CD4-positive, alpha-beta T cell (primary cell): ENCODE results near the gene SMAD3. TPM values are rescaled to one million over a fixed set of nuclear protein-coding genes. Genes with fewer than 3 reads are reported as not detected.
A peak's percentile ranks its signal among the peaks of the same experiment; 100 is the strongest.

Experiments used
- ATAC-seq: fragments of 200-7000 bp; cut with Tn5 transposase; one replicate; pipeline ENCODE4 v1.10.0; 2022; ENCODE audit warnings: mild to moderate bottlenecking; ENCODE audit not compliant: poor library complexity
- CTCF ChIA-PET: fragments of 350-600 bp; sonication (Branson Sonifier 250); formaldehyde crosslinking; loops from one replicate; lab custom pipeline; 2021; ENCODE audit warnings: antibody characterized with exemption, inconsistent platforms; lab: Charles Lee
- POLR2A ChIA-PET: fragments of 350-600 bp; sonication (Branson Sonifier 250); formaldehyde crosslinking; loops from one replicate; lab custom pipeline; 2021; ENCODE audit warnings: antibody characterized with exemption, inconsistent platforms; lab: Charles Lee
- DNase-seq, 14 experiments: peaks; one replicate each; pipeline ENCODE4 v3.0.0-alpha.2; 2013 to 2020; ENCODE audit warnings: mixed read lengths in 2 of 14
- H3K27ac ChIP-seq, 2 donors: one replicate each; pipeline versions ENCODE4 v1.5.1 to v1.7.0; 2013; ENCODE audit warnings: low read length in 2 of 2, low read depth in 1 of 2, mild to moderate bottlenecking in 1 of 2
- H3K27me3 ChIP-seq, 2 experiments: 1 replicate in 1 of 2; 2 replicates in 1 of 2; pipeline versions ENCODE4 v1.6.1 to v1.7.0; 2013; ENCODE audit warnings: low read length in 2 of 2, control low read depth in 1 of 2, mild to moderate bottlenecking in 1 of 2, moderate library complexity in 1 of 2; ENCODE audit not compliant: insufficient read depth in 2 of 2, control insufficient read depth in 1 of 2
- H3K36me3 ChIP-seq: one replicate; pipeline ENCODE4 v1.6.1; 2013; ENCODE audit warnings: low read length, control low read depth; ENCODE audit not compliant: insufficient read depth
- H3K4me1 ChIP-seq: one replicate; pipeline ENCODE4 v1.6.1; 2013; ENCODE audit warnings: low read length, control low read depth; ENCODE audit not compliant: insufficient read depth
- H3K4me3 ChIP-seq: one replicate; pipeline ENCODE4 v1.5.1; 2013; ENCODE audit warnings: mild to moderate bottlenecking, low read length, moderate library complexity
- H3K9me3 ChIP-seq, 2 experiments: 1 replicate in 1 of 2; 2 replicates in 1 of 2; pipeline versions ENCODE4 v1.6.1 to v1.7.0; 2013; ENCODE audit warnings: low read length in 2 of 2, mild to moderate bottlenecking in 2 of 2, control low read depth in 1 of 2, moderate library complexity in 1 of 2; ENCODE audit not compliant: control insufficient read depth in 1 of 2, insufficient read depth in 1 of 2
- H3K27ac Mint-ChIP-seq: one replicate; pipeline ENCODE4 v1.8.0; 2020; ENCODE audit warnings: mixed read lengths
- H3K27me3 Mint-ChIP-seq: one replicate; pipeline ENCODE4 v1.8.0; 2021; ENCODE audit warnings: mixed read lengths
- H3K36me3 Mint-ChIP-seq: one replicate; pipeline ENCODE4 v1.8.0; 2021; ENCODE audit warnings: low read depth, mixed read lengths
- H3K4me1 Mint-ChIP-seq: one replicate; pipeline ENCODE4 v1.8.0; 2021; ENCODE audit warnings: low read depth, mixed read lengths
- H3K4me3 Mint-ChIP-seq: one replicate; pipeline ENCODE4 v1.8.0; 2020; ENCODE audit warnings: mild to moderate bottlenecking, mixed read lengths
- H3K9me3 Mint-ChIP-seq: one replicate; pipeline ENCODE4 v1.8.0; 2020; ENCODE audit warnings: mixed read lengths
- CTCF ChIP-seq: fragments of 200-600 bp; IDR thresholded peaks from one replicate; pipeline ENCODE4 v1.8.0; 2022; ENCODE audit warnings: antibody characterized with exemption, mild to moderate bottlenecking
- intact Hi-C, 2 experiments: fragments of 100-400 bp; cut with DNase I in 1 of 2; cut with micrococcal nuclease in 1 of 2; formaldehyde crosslinking; loops; one replicate each; pipeline versions ENCODE4 v1.15.1 to v1.9.0; 2023 to 2025; cut with DNase I, micrococcal nuclease
- total RNA-seq, 174 experiments: library from RNA in 2 of 174; stranded (reverse) in 2 of 174; gene quantifications; one replicate each; pipeline ENCODE4 v1.2.3 and lab custom pipeline; 2021 to 2026

The SMAD3 gene
- total RNA-seq, 2 experiments from 2014 or later = 30.0 to 31.0 TPM

DNA sequence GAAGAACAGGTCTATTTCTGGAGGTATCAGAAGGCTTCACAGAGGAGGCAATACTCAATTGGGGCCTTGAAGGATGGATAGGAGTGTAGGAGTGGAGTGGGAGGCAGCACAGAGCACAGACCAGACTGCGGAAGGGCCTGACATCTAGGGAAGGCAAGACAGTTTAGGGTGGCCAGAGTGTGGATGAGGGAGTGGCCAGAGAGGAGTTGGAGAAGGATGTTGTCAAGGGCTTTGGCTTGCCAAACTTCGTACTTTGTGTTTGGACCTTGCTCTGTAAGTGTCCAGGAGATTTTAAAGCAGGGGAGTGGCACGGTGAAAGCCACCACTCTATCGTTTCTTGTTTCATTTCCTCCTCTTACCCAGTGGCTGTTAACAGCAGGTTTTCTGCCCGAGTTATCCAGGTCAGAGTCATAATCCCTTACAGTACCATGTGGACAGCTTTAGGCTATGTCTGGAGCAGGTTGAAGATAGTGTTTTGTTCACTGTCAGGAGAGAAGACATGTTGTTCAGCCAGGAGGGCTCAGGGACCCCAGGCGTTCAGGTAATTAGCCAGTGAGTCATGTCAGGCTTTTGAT lies 12.3 kb downstream of the SMAD3 start:
- ATAC-seq (no peak), DNase-seq (no peak)
- H3K27ac Mint-ChIP-seq = peak overlapping the region; percentile 60
- intact Hi-C loops = no loop called here
- Histone ChIP-seq H3K4me3 (no peak overlapping the region), H3K4me1 (peaks cover 95% of the 10 kb centered on the region), H3K9me3 (no peaks in the 10 kb centered on the region), H3K27ac (peak overlapping the region in 1 of 2 donors; percentile 1), H3K27me3 (no peaks in the 10 kb centered on the region), H3K36me3 (peaks cover 19% of the 10 kb centered on the region)
- H3K27me3 Mint-ChIP-seq = no peaks in the 10 kb centered on the region
- TF ChIP-seq CTCF = no peak
- peaks cover 13% of the 10 kb centered on the region for H3K36me3 Mint-ChIP-seq
- no peaks in the 10 kb centered on the region for H3K9me3 Mint-ChIP-seq
- H3K4me1 Mint-ChIP-seq = peaks cover 95% of the 10 kb centered on the region
- ChIA-PET POLR2A (interaction anchor here (7.0 kb wide), 1 partner anchor 9 kb away, joined by 119 read pairs; the partner anchor contains the start of gene SMAD3), CTCF (interaction anchor here (1.2 kb wide), 1 partner anchor 163 kb away, joined by 3 read pairs; no protein-coding TSS in a partner anchor)
- peak overlapping the region; percentile 44 for H3K4me3 Mint-ChIP-seq

- H3K4me3 Mint-ChIP-seq = no peak overlapping the region
- no peak for DNase-seq
Measured at GRCh38 chr15:67079361-67079760, 14.0 kb downstream of the SMAD3 start.

More at GRCh38 chr15:67079361-67079760, 14.0 kb downstream of the SMAD3 start:
- no peak for ATAC-seq
- intact Hi-C loops = no loop called here
- H3K27me3 ChIP-seq = no peaks in the 10 kb centered on the region
- peaks cover 96% of the 10 kb centered on the region for H3K4me1 Mint-ChIP-seq
- no peak overlapping the region for H3K4me3 ChIP-seq
- TF ChIP-seq CTCF = no peak
- H3K9me3 ChIP-seq = no peaks in the 10 kb centered on the region
- H3K4me1 ChIP-seq = peaks cover 98% of the 10 kb centered on the region
- CTCF ChIA-PET = interaction anchor here (3.4 kb wide), 1 partner anchor 9 kb away, joined by 13 read pairs; no protein-coding TSS in a partner anchor
- POLR2A ChIA-PET = interaction anchor here (0.6 to 9.8 kb wide), 4 partner anchors 10 to 71 kb away, joined by 3 to 119 read pairs (median 71); partner anchors contain the start of gene SMAD3
- peak overlapping the region; percentile 89 for H3K27ac Mint-ChIP-seq
- H3K27ac ChIP-seq = no peak overlapping the region
- H3K36me3 ChIP-seq = peaks cover 19% of the 10 kb centered on the region
- no peaks in the 10 kb centered on the region for H3K27me3 Mint-ChIP-seq
- no peaks in the 10 kb centered on the region for H3K9me3 Mint-ChIP-seq
- peaks cover 4% of the 10 kb centered on the region for H3K36me3 Mint-ChIP-seq
